ENCODE data around the gene KDELR1.
"Not testable (repeated sequence)": the region's sequence is repeated elsewhere in the genome, so short reads cannot be mapped to it uniquely, and the experiment has no call there.

The KDELR1 gene

GRCh38 chr19:48393559-48394330 is 2.4 kb upstream of the KDELR1 start, which contains the start of gene GRIN2D:
Gene GRIN2D, plus strand, starts transcription at chr19:48393668. Its CDS starts 4,725 bp downstream, at chr19:48398393.
- no peak for DNase-seq (ENCODE audit: extremely low read depth, low read depth)
- TF ChIP-seq, protein P1, sequence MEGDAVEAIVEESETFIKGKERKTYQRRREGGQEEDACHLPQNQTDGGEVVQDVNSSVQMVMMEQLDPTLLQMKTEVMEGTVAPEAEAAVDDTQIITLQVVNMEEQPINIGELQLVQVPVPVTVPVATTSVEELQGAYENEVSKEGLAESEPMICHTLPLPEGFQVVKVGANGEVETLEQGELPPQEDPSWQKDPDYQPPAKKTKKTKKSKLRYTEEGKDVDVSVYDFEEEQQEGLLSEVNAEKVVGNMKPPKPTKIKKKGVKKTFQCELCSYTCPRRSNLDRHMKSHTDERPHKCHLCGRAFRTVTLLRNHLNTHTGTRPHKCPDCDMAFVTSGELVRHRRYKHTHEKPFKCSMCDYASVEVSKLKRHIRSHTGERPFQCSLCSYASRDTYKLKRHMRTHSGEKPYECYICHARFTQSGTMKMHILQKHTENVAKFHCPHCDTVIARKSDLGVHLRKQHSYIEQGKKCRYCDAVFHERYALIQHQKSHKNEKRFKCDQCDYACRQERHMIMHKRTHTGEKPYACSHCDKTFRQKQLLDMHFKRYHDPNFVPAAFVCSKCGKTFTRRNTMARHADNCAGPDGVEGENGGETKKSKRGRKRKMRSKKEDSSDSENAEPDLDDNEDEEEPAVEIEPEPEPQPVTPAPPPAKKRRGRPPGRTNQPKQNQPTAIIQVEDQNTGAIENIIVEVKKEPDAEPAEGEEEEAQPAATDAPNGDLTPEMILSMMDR (IDR thresholded peaks at IDR 0.05; ENCODE audit: low read depth, low read length), result peak; percentile 0; the same call in 1 of the 2 replicates

GRCh38 chr19:48392860-48393558 is 1.7 kb upstream of the KDELR1 start:
- TF ChIP-seq, protein P1 (IDR thresholded peaks at IDR 0.05; ENCODE audit: low read depth, low read length), result no peak
- no peak for DNase-seq (ENCODE audit: extremely low read depth, low read depth)

- not testable (repeated sequence) for DNase-seq (ENCODE audit: extremely low read depth, low read depth)
Observed at GRCh38 chr19:48392006-48392344, 624 bp upstream of the KDELR1 start.

DNA sequence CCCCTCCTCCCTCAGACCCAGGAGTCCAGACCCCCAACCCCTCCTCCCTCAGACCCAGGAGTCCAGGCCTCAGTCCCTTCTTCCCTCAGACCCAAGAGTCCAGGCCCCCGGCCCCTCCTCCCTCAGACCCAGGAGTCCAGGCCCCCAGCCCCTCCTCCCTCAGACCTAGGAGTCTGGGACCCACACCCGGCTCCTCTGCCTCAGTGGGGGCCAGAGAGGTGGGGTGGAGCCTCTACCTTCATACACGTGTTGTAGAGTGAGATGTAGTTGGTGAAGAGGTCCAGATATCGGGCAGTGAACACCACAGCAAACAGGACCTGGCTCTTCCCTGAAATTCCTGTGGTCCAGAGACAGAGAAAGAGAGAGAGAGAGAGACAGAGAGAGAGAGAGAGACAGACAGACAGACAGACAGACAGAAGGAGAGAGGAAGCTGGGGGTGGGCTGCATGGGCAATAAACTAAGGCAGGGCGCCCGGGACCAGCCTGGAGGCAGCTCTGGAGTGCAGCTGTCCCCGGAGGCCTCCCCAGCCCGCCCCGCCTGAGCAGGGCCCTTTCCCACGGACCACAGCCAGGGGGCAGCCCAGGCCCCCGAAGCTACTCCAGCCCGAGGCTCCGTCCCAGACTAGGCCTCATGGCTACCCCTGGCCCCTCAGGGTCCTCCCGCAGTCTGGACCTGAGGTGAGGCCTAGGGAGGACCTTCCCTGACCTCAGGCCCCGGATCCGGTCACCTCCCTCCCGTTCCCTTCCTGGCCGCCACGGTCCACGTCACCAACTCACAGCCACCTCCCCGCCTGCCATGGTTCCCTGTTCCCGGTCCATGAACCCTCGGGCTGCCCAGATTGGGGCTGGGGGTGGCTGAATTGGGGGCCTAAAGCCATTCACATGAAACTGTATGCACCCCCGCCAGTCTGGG is 907 bp downstream of the KDELR1 start:
- DNase-seq (ENCODE audit: extremely low read depth, low read depth), result no peak
- TF ChIP-seq, protein P1 (IDR thresholded peaks at IDR 0.05; ENCODE audit: low read depth, low read length), result peak; percentile 67

DNA sequence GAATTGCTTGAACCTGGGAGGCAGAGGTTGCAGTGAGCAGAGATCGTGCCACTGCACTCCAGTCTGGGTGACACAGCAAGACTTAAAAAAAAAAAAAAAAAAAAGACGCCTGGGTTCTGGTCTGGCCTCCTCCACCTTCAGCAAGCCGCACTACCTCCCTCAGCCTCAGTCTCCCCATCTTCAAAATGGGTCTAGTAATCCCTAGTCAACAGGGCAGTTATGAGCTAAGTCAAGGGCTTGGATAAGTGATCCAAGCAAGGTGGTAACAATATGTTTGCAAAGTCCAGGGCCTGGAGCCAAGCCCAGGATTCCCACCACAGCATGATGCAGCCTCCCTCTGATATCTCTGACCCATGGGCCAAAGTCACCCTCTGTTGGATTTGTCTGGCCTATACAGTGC is 4.4 kb downstream of the KDELR1 start:
- TF ChIP-seq, protein P1 (IDR thresholded peaks at IDR 0.05; ENCODE audit: low read depth, low read length), result no peak
- DNase-seq (ENCODE audit: extremely low read depth, low read depth), result no peak

DNA sequence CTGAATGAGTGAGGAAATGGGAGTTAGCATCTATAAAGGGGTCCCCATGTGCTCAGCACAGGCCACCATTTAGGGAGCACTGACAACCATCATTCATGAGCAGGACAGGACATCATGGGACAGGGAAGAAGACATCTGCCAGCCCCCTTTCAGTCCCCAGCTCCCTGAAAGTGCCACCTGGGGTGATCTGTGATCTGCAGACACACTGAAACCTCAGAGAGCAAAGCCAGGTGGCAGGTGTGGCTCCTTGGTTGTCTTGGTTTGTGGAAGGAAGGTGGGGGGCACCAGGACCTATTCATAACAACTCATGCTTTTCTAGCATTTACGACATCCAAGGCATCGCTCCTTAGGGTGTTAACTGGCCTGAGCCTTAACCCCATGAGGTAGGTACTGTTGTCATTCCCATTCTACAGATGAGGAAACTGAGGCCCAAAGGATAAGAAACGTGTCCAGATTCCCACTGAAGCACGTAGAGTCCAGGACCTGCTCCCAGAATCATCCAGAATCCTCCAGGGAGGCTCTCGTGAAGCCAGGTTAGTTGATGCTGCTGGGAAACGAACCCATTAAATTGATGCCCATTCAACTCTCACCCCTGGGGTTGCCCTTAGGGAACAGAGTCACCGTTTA is 5.8 kb downstream of the KDELR1 start:
- TF ChIP-seq, protein P1 (IDR thresholded peaks at IDR 0.05; ENCODE audit: low read depth, low read length), result no peak
- DNase-seq (ENCODE audit: extremely low read depth, low read depth), result no peak

- TF ChIP-seq, protein P1 (IDR thresholded peaks at IDR 0.05; ENCODE audit: low read depth, low read length), result no peak
- no peak for DNase-seq (ENCODE audit: extremely low read depth, low read depth)
Observed at GRCh38 chr19:48382286-48382685, 9.1 kb downstream of the KDELR1 start.
